ENCODE data around the gene ITGA11. TPM values are rescaled to one million over a fixed set of nuclear protein-coding genes. Genes with fewer than 3 reads are reported as not detected.

Gene ITGA11
- total and polyA plus RNA-seq, 2 experiments from 2014 or later: 0.03 to 0.40 TPM

DNA sequence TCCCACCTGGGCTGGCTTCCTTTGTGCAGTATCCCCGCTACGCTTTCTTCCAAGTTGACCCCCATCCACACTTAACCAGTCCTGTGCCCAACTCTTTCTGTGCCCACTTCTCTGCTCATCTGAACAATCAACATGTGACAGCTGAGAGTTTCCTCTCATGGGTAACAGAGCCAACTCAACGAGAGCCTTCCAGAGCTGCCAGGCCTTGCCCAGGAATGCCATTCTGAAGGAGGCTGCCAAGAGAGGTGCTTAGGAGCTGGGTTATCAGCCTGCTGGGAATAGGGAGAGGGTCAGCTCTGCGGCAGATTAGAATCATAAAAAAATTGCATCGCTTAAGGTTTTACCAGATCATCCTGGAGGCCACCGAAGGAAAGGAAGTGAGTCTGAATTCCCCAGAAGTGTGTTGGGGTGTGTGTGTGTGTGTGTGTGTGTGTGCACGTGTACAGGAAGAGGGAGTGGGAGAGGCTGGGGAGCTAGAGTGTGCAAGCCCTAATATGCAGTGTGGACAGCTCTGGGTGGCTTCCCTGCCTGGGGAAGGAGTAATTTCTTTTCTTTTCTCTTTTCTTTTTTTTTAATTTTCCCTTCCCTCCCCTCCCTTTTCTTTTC, 66.7 kb downstream of the ITGA11 start (continued):
- TF ChIP-seq ZNF462 (CRISPR knock-in tag; IDR thresholded peaks at IDR 0.05): no peak

GRCh38 chr15:68364660-68365035, 67.3 kb downstream of the ITGA11 start:
- Histone ChIP-seq H3K4me2 (no peak overlapping the region), H3K27ac (ENCODE audit: low read depth) (no peak overlapping the region), H2AFZ (no peak overlapping the region), H3F3A (replicated peaks; ENCODE audit: low read depth) (no peaks in the 10 kb centered on the region), H3K9me2 (ENCODE audit: insufficient read depth) (peaks cover 11% of the 10 kb centered on the region; the same call in 1 of the 2 replicates), H3K4me1 (ENCODE audit: insufficient read depth) (no peaks in the 10 kb centered on the region), H4K20me1 (replicated peaks; ENCODE audit: insufficient read depth) (no peaks in the 10 kb centered on the region), H3K27me3 (ENCODE audit: insufficient read depth) (no peaks in the 10 kb centered on the region), H3K36me3 (ENCODE audit: insufficient read depth) (no peaks in the 10 kb centered on the region), H3K4me3 (no peak overlapping the region), H3K79me2 (replicated peaks; ENCODE audit: insufficient read depth) (no peaks in the 10 kb centered on the region)
- no peak for ATAC-seq
- Mint-ChIP-seq H3K27ac (no peak overlapping the region), H3K4me3 (no peak overlapping the region), H3K27me3 (ENCODE audit: insufficient read depth, low read depth, poor library complexity) (peaks cover 9% of the 10 kb centered on the region), H3K9me3 (no peaks in the 10 kb centered on the region), H3K4me1 (peaks cover 5% of the 10 kb centered on the region), H3K36me3 (ENCODE audit: low read depth) (no peaks in the 10 kb centered on the region)
- DNase-seq (ENCODE audit: low spot score): no peak
- TF ChIP-seq ETS1 (IDR thresholded peaks at IDR 0.05) (no peak), ZNF114 (CRISPR knock-in tag; IDR thresholded peaks at IDR 0.05) (no peak), NANOG (IDR thresholded peaks at IDR 0.05; ENCODE audit: borderline replicate concordance) (no peak), POLR2AphosphoS5 (IDR thresholded peaks at IDR 0.05; ENCODE audit: low read depth) (no peak), EZH2 (IDR thresholded peaks at IDR 0.05; ENCODE audit: low read depth, unreplicated experiment) (no peak), EZH2phosphoT487 (IDR thresholded peaks at IDR 0.05; ENCODE audit: unreplicated experiment) (no peak), CREB1 (CRISPR knock-in tag; IDR thresholded peaks at IDR 0.05; ENCODE audit: low read depth) (no peak), STAT1 (IDR thresholded peaks at IDR 0.05; ENCODE audit: unreplicated experiment) (no peak), JUNB (IDR thresholded peaks at IDR 0.05; ENCODE audit: unreplicated experiment) (no peak)
- TF ChIP-seq, protein P1, sequence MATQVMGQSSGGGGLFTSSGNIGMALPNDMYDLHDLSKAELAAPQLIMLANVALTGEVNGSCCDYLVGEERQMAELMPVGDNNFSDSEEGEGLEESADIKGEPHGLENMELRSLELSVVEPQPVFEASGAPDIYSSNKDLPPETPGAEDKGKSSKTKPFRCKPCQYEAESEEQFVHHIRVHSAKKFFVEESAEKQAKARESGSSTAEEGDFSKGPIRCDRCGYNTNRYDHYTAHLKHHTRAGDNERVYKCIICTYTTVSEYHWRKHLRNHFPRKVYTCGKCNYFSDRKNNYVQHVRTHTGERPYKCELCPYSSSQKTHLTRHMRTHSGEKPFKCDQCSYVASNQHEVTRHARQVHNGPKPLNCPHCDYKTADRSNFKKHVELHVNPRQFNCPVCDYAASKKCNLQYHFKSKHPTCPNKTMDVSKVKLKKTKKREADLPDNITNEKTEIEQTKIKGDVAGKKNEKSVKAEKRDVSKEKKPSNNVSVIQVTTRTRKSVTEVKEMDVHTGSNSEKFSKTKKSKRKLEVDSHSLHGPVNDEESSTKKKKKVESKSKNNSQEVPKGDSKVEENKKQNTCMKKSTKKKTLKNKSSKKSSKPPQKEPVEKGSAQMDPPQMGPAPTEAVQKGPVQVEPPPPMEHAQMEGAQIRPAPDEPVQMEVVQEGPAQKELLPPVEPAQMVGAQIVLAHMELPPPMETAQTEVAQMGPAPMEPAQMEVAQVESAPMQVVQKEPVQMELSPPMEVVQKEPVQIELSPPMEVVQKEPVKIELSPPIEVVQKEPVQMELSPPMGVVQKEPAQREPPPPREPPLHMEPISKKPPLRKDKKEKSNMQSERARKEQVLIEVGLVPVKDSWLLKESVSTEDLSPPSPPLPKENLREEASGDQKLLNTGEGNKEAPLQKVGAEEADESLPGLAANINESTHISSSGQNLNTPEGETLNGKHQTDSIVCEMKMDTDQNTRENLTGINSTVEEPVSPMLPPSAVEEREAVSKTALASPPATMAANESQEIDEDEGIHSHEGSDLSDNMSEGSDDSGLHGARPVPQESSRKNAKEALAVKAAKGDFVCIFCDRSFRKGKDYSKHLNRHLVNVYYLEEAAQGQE (IDR thresholded peaks at IDR 0.05; ENCODE audit: unreplicated experiment): no peak

Data from GM23338 (cell line).